HG02763 (cell line): ENCODE measurements around the gene VWA8.
"Not testable (repeated sequence)": the region's sequence is repeated elsewhere in the genome, so short reads cannot be mapped to it uniquely, and the experiment has no call there.

Experiments
- ATAC-seq: cut with Tn5 transposase; IDR thresholded peaks from one replicate; pipeline ENCODE4 v1.9.1; 2021; ENCODE audit warnings: mild to moderate bottlenecking, moderate library complexity; ENCODE audit not compliant: unreplicated experiment

Gene VWA8

DNA sequence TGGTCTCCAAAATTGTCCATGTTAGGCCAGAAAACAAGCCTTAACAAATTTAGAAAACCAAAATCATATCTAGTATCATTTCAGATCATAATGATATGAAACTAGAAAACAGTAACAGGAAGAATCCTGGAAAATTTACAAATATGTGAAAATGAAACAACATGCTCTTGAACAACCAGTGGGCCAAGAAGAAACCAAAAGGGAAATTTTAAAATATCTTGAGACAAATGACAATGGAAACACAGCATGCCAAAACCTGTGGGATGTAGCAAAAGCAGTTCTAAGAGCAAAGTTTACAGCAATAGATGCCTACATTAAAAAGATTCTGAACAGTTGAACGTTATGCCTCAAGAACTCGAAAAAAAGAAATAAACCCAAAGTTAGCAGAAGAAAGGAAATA, 32.6 kb downstream of the VWA8 start:
- ATAC-seq = no peak

DNA sequence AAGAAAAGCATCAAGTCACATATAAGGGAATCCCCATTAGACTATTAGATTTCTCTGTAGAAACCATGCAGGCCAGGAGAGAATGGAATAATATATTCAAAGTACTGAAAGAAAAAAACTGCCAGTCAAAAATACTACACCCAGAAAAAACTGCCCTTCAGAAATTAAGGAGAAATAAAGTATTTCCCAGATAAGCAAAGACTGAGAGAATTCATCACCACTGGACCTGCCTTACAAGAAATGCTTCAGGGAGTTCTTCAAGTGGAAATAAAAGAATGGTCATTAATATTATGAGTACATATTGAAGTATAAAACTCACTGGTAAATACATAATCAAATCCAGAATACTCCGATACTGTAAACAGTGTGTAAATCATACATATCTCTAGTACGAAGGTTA, 35.9 kb downstream of the VWA8 start:
- ATAC-seq = no peak

DNA sequence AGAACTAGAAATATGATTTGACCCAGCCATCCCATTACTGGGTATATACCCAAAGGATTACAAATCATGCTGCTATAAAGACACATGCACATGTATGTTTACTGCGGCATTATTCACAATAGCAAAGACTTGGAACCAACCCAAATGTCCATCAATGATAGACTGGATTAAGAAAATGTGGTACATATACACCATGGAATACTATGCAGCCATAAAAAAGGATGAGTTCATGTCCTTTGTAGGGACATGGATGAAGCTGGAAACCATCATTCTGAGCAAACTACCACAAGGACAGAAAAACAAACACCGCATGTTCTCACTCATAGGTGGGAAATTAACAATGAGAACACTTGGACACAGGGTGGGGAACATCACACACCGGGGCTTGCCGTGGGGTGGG, 38.0 kb downstream of the VWA8 start:
- ATAC-seq = not testable (repeated sequence)

DNA sequence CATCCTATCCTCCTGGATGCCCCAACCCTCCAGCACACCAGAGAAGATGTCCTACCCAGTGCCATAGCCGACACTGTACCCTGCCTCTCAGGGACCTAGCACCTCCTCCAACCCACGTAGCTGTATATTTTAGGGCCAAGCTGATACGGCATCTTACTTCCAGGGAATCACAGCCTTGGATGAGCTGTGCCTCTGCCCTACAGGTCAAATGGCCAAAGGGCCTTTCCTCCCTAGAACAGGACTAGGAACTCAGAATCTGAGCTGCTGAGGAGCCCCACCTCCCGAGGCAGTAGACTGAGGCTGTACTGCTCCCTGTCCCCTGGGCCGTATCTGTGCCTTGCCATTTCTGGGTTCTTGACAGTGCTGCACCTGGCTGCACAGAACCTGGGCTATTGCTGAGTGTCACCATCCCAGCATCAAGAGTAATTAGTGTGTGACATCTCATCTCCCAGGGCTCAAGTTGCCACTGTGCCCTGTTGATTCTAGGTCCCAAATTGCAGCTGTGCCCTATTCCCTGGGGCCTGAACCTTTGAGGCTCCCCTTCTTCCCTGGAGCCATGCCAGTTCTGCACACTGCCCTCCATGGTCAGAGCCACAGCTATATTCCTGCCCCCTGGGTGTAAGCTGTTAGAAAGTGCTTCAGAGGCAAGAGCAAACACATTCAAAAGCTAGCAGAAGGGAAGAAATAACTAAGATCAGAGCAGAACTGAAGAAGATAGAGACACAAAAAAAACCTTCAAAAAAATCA, 41.0 kb downstream of the VWA8 start:
- no peak for ATAC-seq

DNA sequence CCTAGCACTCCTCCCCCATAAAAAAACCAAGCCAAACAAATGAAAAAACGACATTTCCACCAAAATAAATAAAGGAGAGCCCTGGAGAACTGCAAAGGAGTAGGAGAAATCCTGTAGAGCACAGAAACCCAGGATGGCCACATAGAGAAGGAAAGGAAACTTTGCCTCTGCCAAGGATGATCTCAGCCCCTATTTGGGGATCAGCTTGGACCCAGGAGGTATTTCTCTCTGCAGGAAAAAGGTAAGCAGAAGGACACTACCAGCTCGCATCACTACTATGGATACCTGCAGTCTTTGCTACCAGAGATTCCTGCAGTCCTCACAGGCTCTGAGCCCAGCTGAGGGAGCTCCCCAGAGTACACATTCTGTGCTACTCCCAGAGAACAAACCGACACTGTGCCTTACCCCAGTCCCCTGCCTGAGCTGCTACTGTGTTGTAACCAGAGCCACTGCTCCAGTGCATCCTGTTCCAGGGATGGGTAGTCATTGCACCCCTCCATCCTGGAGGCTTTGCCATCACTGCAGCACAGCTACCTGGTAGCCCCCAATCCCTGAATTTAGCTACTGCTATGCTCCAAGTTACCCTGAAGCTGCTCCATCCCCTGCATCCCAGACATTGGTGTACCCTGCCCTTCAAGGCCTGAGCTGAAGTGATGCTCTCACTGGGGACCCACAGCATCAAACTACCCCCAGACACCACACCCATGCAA, 41.7 kb downstream of the VWA8 start:
- no peak for ATAC-seq

DNA sequence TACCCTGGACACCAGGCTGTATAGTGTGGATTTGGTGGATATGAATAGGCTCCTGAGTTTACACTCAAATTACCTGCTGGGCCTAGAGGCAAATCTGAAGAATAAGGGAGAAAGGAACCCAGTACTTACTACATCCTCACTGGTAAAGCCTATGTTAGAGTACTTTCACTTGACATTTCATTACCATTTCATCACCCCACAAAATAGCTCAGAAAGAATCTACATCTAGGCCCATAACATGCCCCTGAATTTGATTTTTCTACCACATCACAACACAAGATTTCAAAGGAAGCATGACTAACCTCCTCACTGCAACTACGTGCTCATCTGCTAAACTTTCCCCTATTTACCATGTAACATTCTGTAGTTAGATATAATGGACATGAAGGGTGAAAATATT, 43.3 kb downstream of the VWA8 start:
- no peak for ATAC-seq

DNA sequence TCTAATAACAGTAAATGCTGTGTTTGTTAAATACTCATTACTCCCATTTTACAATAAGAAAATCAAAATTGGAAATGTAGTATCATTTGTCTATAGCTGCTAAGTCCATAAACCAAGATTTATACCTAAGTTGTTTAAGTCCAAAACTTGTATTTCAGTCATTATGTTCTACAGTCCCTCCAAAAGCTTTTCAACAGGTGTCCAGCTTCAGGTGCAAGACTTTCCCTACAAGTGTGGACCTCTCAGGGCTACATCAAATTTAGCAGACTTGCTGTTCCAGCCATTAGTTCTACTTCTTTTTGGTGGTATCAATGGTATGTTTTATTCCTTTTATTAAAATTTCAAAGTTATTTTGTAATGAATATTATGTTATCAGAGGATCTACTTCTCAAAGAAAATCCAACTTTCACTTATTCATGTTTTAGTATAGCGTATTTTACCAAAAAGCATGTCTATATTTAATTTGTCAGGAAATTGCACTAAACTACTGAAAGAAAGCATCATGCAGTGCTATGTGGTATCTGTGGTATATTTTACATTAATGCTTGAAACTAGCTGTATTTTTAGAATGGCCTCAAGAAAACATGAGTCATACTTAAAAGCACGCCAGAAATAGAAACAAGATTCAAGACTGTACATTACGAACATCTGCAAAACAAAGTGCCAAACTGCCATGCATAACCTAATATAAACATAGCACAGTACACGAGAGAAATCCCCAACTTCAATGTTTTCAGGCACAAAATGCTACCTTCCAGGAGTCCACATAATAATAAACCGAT, 44.5 kb downstream of the VWA8 start:
- ATAC-seq = peak; percentile 94

DNA sequence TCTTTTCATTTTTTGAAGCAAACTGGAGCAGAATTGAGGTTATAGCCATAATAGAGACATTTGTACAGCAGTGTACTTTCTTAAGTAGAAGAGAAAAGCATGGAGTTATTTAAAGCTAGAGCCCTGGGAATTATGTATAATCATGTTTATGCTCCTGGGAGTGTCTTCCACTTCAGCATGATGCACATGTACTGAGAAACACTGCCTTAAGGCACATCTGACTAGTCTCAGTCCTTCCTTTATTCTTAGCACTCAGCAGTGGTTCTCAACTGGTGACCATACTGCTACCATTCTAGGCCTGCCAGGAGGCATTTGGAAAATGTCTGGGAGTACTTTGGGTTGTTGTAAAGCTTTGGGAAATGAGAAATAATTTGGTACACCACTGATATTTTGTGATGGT, 45.8 kb downstream of the VWA8 start:
- ATAC-seq = no peak

DNA sequence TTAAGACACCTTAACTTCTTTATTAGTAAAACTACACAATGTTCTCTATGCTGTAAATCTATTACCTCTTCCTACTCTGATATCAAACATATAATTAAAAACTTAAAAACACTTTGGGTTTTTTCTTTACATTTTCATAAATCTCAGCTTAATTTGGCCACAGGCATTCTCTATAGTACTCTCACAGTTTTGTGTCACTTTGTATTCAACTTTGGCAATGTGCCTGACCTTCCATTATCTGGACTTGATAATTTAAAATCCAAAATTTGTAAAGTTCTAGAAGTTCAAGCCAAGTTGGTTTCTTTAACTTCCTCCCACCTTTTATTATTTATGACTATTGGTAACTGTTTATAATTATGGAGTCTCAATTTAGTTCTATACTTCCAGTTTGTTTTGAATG, 46.4 kb downstream of the VWA8 start:
- ATAC-seq = no peak

DNA sequence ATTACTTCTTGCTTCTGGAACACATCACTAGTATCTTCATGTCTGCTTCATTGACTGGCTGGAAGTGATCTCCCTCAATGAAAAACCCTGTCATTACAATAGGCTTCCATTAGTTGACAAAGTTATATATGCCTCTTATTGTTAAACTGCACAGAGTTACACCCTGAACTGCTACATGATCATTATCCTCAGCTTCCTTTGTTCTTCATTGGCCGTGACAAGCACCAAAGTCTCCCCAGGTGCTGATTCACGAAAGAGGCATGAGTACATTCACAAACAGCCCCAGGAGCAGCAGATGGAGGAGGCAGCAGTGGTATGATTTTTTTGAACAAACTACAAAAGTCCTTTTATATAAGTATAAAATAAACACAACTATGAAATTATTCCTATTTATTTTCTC, 51.4 kb downstream of the VWA8 start:
- no peak for ATAC-seq

DNA sequence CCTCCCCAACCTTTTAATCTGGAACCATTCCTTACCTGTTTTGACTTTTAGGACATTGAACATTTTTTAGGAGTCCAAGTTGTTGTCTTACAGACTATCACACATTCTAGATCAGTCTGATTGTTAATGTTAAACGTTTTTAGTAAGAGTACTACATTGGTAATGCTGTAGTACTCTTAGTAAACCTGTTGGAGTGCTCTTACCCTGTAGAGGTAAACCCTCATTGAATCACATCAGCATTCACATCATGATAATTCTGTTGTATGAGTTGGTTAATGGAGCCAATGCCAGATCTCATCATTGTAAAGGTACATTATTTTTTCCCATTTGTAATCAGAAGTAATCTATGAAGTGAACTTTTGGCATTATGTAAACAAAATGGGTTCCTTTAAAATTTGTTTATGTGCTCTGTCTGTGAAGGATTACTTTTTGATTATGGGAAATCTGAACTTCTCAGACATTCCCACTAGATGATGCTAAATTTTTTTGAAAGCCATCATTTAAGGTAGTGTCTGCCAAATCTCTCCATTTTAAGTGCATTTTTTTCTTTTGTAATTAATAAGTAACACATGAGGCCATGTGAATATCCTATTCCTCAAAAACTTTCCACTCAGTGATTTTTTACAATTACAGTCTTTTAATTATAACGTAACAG, 55.2 kb downstream of the VWA8 start:
- peak; percentile 81 for ATAC-seq

DNA sequence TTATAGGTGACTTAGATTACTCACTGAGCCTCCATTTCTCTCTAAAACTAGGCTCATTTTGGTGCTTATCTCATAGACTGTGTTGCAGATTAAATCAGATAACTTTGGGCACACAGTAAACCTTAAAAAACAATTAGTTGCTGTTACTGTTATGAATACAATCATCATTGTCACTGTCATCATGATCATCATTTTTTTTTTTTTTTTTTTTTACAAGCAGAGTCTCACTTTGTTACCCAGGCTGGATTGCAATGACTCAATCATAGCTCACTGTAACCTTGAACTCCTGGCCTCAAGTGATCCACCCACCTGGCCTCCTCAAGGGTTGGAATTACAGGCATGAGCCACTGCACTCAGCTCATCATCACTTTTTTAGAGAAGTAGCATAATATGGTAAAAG, 60.0 kb downstream of the VWA8 start:
- ATAC-seq = no peak

DNA sequence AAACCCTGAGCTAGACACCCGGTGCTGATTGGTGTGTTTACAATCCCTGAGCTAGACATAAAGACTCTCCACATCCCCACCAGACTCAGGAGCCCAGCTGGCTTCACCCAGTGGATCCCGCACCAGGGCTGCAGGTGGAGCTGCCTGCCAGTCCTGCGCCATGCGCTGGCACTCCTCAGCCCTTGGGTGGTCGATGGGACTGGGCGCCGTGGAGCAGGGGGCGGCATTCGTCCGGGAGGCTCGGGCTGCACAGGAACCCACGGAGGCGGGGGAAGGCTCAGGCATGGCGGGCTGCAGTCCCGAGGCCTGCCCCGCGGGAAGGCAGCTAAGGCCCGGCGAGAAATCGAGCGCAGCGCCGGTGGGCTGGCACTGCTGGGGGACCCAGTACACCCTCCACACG, 62.5 kb downstream of the VWA8 start:
- not testable (repeated sequence) for ATAC-seq

DNA sequence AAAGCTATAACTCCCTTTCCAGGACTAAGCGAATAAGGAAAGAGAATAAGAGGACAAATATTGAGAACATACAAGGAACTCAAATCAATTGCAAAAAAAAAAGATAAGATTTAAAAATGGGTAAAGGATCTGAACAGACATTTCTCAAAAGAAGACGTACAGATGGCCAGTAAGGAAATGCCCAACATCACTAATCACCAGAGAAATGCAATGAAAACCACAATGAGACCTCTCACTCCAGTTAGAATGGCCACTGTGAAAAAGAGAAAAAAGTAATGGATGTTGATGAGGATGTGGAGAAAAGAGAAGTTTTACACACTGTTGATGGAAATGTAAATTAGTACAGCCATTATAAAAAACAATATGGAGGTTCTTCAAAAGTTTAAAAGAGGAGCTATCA, 63.8 kb downstream of the VWA8 start:
- no peak for ATAC-seq

DNA sequence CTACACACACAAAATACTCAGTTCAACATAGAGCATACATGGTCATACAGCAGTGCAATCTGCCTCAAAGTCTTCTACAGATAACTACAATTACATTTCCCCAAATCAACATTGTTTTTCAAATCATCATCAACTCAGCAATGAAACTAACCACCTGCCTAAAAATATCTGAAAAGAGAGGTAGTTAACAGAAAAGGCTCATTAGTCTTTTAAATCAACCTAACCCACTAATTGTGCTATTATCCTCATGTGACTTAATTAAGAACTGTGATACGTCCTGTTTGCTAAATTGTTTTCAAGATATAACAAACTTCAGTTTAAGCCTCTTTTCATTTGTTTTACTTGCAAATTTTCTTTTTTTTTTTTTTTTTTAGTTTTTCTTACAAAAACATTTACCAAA, 65.4 kb downstream of the VWA8 start:
- ATAC-seq = no peak

DNA sequence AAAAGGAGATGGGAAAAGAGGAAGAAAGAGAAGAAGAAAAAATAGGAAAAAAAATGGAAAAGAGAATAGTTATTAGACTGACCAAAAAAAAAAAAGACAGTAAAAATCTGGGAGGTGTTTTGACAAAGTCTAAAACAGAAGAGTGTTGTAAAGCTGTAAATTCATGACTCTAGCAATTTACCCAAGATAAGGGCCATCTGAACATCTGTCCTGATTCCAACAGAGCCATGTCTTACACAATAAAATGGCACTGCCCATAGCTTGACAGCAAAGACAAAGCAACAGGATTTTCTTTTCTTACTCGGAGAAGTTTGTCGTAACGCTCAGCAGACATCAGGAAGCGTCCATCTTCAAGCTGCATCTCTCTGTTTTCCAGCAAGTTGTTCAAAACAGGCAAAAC, 69.8 kb downstream of the VWA8 start:
- ATAC-seq = no peak

DNA sequence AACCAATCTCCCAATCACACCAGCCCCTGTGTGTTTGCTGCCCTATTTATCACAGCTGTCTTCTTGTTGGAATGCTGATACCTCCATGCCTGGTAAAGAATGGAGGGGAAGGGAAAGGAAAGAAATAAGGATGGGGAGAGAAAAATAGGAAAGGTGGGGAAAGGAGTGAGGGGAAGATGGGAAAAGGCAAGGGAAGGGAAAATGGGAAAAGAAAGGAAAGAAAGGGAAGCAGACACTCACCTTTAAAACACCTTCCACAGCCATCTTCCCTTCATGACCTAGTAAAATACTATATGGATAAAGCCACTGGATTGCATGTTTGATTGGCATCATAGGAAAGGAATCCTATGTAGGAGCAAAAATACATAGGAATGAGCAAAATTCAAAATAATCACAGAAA, 77.8 kb downstream of the VWA8 start:
- no peak for ATAC-seq

DNA sequence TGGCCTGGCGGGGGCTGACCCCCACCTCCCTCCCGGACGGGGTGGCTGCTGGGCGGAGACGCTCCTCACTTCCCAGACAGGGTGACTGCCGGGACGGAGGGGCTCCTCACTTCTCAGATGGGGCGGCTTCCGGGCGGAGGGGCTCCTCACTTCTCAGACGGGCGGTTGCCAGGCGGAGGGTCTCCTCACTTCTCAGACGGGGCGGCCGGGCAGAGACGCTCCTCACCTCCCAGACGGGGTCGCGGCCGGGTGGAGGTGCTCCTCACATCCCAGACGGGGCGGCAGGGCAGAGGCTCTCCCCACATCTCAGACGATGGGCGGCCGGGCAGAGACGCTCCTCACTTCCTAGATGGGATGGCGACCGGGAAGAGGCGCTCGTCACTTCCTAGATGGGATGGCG, 79.0 kb downstream of the VWA8 start:
- not testable (repeated sequence) for ATAC-seq

DNA sequence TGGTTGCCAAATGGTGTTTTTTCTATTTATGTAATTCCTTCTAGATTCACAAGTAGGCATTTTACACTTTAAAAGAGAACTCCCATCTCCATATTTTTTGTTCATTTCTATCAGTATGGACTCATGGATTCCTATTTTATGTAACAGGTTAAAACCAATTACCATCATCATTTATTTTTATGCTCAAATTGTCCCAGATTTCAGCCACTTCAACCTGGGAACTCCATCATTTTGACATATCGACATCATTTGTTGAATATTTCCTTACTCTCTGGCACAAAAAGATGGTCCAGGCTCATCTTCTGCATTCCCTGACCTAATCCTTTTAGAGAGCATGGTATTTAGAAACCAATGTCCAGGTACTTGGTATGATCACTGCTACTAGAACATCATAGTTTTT, 79.9 kb downstream of the VWA8 start:
- no peak for ATAC-seq

DNA sequence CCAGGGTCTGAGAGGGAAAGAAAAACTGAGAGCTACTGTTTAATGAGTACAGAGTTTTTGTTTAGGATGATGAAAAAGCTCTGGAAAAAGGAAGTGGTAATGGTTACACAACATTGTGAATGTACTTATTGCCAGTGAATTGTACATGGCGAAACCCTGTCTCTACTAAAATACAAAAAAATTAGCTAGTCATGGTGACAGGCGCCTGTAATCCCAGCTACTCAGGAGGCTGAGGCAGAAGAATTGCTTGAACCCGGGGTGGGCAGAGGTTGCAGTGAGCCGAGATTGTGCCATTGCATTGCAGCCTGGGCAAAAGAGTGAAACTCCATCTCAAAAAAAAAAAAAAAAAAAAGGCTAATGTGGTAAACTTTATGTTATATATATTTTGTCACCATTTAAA, 96.3 kb downstream of the VWA8 start:
- no peak for ATAC-seq

DNA sequence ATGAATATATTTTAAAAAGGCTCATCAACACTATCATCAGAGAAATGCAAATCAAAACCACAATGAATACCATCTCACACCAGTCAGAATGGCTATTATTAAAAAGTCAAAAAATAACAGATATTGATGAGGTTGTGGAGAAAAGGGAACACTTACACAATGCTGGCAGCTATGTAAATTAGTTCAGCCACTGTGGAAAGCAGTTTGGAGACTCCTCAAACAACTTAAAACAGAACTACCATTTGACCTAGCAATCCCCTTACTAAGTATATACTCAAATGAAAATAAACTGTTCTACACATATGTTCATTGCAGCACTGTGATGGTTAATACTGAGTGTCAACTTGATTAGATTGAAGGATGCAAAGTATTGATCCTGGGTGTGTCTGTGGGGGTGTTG, 98.2 kb downstream of the VWA8 start:
- not testable (repeated sequence) for ATAC-seq
